NCI-H226 (cell line): ENCODE measurements around the gene PCAT6.
"Not testable (repeated sequence)": the region's sequence is repeated elsewhere in the genome, so short reads cannot be mapped to it uniquely, and the experiment has no call there.

Experiments
- DNase-seq: peaks from one replicate; pipeline ENCODE4 v3.0.0-alpha.2; 2015

The PCAT6 gene

DNA sequence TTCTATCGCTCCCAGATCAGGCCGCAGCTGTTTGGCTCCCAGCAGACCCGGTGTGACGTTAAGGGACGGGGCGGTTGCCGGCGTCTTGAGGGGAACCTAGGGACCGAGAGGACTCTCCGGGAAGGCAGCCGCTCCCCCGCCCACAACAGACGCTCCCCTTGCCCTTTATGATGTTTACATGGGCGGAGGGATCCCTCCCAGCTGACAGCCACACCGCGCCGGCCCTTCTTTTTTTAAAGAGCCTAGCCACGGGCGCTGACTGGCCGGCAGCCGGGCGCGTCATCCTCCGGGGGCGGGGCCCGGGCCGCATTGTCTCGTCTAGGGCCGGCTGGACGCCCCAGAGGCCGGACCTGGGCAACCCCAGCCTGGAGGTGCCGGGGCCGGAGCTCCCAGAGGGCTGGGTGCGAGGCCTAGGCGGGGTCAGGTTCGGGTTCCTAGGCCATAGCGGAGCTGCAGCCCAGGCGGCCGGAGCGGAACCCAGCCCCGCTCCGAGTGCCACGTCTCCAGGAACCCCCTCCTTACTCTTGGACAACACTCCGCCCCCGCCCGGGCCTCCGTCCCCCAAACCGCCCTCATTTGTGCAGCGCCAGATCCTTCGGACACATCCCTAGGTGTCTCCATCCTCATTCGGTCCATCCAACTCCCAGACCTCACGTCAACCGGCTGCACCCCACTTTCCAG is at the start of gene PCAT6:
TSS of gene PCAT6 (plus strand) at position 340 of the 681 bp plus-strand sequence.
- peak; percentile 88 for DNase-seq

DNA sequence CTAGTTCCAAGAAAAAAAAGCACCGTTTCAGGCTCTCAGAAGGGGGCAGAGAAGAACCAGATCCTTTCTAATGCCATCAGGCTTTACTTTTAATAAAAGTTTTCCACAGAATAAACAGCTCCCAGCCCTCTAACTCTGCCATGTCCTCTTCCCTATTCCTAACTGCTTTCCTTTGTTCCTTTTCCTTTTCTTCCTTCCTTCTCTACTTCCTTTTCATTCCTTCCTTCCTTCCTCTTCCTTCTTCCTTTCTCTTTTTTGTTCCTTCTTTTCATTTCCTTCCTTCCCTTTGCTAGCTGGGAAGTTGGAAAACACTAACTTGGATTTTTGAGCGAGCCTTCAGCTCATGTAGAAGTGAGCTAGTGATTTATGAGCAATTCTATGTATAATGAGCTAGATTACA is 48.7 kb upstream of the PCAT6 start:
- no peak for DNase-seq

DNA sequence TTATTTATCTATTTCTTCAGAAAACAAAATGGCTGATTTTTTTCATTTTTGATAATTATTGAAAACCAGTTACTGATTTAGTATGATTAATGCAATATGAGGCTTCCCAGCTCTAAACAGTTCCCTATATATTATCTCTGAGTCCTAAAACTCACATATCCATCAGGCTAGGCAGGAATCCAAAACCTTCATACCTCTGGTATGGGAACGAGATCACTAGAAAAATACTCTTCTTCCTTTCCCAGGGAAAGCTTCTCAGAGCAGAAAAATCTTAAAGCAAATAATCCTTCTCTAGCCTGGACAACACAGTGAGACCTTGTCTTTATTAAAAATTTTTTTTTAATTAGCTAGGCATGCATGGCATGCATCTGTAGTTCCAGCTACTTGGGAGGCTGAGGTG is 45.0 kb upstream of the PCAT6 start:
- DNase-seq, result peak; percentile 14

DNA sequence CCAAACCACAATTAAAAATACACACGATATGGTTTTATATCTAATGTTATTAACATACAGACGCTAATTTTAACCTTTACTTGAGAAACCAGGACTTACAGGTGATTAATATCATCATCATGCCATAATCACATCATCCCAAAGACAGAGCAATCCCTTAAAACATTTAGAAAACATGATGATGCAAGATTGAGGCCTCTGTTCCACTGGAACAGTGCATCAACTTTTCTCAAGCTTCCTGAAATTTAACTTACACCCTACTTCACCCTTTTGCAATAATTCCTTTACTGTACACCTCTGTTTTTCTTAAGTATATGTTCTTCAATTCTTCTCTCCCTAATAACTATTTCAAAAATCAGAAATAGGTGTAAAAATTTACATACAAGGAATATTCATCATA is 40.6 kb upstream of the PCAT6 start:
- DNase-seq, result no peak

DNA sequence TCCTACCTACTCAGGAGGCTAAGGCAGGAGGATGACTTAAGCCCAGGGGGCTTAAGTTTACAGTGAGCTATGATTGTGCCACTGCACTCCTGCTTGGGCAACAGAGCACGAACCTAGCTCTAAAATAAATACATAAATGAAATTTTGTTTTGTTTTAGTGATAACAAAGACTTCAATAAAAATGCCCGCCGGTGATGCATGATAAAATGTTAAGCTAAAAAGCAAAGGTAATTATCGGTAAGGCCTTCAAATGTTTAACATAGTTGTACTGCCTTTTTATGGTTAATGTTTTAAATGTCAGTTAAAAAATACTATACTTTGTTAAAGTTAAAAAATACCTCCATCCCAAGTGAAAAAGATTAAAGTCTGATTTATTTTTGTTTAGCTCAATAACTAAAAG is 29.6 kb upstream of the PCAT6 start:
- no peak for DNase-seq

DNA sequence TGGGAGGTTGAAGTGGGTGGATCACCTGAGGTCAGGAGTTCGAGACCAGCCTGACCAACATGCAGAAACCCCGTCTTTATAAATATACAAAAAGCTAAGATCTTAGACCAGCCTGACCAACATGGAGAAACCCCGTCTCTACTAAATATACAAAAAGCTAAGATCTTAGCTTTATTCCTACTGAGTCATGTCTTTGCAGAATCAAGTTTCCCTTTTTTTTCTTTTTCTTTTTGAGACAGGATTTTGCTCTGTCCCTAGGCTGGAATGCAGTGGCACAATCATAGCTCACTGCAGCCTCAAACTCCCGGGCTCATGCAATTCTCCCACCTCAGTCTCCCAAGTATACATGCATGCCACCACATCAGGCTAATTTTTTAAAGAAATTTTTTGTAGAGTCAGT is 23.9 kb upstream of the PCAT6 start:
- no peak for DNase-seq

DNA sequence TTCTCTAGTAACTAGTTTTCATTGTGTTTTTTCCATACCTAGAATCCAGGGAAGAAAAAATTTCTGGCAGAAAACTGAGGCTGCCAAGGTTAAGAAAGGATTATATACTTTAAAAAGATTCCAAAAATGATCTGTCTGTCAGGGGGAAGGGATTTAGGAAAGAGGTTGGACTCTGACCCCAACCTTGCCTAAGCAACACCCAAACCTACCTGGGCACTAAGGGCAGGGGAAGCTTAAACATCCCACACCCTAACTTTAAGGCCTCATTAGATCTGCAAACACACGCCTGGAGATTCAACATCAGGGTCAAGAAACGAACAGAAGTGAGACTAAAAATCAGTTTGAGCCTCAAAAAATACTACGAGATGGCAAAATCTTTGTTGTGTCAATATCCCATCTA is 22.0 kb upstream of the PCAT6 start:
- no peak for DNase-seq

DNA sequence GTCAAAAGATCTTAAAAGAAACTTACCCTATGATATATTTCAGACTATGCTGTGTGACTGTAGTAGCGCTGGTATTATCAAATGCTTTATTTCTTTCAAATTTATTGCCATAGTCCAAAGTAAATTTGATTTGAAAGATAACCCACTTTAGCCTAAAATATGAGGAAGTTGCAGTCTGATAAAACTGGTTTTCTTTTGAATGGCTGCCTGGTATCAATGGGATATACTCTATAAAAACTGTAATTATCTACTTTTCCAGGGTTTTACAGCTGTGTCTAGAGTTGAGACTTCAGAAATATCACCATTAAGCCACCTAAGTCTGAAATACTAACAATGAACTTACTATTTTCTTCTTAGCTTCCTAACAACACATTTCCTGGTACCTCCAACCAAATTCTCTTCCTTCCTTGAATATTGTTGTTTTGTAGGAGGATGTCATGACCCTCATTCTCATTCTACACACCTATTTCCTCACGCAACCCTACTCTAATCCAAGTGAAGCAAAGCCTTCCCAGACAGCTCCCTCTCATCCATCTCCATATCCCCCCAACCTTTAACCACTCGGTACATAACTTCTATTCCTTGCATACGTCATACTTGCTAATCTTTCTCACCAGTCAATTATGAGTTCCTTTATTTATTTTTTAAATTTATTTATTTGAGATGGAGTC is 19.5 kb upstream of the PCAT6 start:
- no peak for DNase-seq

DNA sequence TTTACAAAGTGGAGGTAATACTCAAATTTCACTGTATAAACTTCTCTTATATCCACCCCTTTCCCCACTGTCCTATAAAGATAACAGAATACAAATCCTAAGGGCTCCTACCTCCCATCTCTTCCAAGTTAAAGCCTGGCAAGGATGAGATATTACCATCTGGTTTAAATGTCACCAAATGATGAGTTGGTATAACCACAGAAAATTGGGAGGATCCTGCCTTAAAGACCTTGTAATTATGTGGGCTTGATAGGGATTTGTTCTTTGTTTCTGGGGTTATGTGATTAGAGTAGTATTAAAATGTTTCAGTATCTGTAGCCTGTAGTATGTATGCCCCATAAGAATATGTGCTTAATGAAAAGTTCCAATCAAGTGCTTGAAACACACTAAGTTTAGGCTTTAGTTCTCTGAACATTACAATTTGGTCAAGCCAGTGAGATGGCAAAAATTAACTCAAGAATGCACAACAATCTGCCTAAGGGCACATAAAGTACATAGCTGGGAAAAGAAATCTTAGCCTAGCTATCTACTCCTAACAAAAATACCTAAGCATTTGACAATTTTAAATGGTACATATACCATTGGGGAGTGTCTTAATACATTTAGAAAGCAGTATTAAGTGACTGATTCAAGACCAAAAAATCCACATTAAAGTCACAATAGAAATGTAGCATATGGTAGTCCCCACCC is 16.6 kb upstream of the PCAT6 start:
- no peak for DNase-seq

DNA sequence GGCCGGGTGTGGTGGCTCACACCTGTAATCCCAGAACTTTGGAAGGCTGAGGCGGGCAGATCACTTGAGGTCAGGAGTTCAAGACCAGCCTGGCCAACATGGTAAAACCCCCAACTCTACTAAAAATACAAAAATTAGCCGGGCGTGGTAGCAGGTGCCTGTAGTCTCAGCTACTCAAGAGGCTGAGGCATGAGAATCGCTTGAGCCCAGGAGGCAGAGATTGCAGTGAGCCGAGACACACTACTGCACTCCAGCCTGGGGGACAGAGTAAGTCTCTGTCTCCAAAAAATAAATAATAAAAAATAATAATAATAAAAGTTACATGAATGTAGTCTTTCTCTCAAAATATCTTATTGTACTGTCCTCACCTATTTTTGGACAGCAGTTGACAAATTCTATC is 15.8 kb upstream of the PCAT6 start:
- not testable (repeated sequence) for DNase-seq

DNA sequence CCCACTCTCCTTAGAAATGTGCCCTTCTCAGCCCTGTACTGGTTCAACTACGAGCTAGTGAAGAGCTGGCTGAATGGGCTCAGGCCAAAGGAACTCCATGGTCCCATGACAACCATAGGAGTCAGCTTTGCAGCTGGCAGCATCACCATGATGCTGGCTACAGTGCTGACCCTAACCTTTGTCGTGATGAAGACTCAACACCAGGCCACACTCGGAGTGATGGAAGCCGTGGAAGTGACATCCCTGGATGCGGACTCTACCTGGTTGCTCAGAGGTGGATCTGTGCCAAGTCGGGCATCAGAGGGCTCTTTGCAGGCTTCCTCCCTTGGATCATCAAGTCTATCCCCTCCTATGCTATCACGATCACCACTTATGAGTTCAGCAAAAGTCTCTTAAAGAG is 14.1 kb upstream of the PCAT6 start:
- DNase-seq, result no peak

DNA sequence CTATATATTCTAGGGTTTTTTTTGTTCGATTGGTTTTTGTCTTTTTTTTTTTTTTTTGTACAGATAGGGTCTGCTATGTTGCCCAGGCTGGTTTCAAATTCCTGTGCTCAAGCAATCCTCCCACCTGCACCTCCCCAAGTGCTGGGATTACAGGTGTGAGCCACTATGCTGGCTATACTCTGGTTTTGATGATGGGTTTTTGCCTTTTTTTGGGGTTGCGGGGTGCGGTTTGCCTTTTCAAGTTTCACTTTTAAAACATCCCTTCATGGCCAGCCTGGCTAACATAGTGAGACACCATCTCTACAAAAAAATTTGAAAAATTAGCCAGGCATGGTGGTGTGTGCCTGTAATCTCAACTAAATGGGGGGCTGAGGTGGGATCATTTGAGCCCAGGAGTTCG is 12.5 kb upstream of the PCAT6 start:
- no peak for DNase-seq

DNA sequence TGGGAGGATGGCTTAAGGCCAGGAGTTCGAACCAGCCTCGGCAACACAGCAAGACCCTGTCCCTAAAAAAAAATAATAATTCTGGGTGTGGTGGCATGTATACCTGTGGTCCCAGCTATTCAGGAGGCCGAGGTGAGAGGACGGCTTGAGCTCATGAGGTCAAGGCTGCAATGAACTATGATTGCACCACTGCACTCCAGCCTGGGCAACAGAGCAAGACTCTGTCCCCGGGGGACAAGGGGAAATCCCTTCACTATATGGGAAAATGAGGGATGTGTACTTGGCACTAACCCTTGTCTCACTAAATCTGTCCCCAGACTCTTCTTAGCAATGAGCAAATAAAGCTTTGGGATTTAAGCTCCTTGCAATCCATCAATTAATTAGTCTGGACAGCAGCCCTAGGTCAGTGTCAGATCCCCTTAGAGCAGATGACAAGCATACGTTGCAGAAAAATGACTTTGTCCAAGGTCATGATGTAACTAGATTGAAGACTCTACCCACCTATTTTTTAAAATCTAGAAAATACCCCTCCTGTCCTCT is 11.9 kb upstream of the PCAT6 start:
- DNase-seq, result no peak

DNA sequence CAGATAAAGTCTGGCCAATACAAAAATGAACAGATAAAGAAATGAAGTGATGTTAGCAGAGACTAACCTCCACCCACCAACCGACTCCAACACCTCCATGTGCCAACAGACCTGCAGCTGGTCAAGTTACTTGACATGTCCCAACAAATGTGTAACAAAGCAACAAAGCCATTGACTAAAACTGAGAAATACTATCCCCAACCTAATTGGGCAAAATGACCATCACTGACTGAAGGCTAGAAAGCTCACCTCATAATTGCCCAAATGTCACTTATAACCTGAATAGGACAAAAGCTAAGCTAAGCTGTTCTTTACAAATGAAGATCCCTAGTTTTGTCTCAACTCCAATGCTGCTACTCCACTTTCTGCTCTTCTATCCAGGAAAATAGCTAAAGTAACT is 10.0 kb upstream of the PCAT6 start:
- no peak for DNase-seq

DNA sequence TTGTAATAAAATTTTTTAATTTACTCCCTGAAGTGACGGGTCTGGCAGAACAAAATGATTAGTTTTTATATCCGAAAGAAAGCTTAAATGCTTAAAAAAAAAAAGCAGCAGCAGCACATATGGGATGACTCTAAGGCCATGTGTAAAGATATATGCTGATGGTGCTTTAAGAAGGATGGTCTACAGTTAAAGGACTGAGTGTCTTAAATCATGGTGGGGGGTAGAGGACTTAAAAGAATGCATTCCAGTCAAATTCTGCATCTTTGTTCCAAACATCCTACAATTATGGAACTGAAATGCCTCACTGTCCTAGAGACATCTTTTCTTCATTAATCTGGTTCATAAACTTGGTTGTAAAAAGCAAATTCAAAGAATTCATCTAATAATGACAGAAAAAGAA is 9.6 kb upstream of the PCAT6 start:
- no peak for DNase-seq

DNA sequence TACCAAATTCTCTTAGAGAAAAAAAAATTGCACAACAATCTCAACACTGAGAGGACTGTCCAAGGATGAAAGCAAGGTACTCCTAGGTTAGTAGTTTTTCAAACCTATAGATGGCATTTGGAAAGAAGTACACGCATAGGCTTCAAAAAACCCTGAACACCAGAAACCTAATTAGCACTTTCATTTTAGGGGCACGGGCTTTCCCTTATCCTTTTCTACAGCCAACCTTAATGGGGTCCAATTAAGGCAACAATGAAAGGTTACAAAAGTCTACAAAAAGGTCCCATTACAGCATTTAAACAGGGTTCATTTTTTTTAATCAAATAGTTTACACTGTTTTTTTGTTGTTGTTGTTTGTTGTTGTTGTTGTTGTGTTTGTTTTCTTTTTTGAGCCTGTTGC is 8.7 kb upstream of the PCAT6 start:
- DNase-seq, result no peak

DNA sequence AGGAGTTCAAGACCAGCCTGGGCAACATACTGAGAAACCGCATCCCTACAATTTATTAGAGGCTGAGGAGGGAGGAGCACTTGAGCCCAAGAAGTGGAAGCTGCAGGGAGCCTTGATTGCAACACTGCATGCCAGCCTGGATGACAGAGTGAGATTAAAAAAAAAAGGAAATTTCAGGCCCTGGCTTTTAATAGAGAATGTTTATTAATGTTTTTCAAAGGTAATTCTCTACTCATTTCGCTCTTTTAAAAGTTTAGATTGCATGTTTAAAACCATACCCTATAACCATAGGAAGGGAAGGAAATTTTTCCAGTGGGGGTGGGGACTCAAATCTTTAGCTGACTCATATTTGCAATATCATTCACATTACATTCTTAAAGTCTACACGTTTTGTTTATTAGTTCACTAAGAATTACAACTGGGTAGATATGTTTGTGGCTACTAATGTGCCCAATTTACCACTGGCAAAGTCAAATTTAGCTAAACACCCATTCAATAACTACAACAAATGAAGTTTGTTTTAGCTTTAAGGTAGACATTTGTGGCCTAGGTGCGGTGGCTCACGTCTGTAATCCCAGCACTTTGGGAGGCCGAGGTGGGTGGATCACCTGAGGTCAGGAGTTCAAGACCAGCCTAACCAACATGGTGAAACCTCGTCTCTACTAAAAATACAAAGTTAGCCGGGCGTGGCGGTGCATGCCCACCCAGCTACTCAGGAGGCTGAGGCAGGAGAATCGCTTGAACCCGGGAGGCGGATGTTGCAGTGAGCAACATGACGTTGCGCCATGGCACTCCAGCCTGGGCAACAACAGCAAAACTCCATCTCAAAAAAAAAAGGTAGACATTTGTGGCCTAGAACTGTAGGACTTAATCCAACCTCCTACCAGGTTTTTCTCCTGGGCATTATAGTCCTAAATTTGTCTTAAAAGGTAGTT is 7.5 kb upstream of the PCAT6 start:
- peak; percentile 73 for DNase-seq

DNA sequence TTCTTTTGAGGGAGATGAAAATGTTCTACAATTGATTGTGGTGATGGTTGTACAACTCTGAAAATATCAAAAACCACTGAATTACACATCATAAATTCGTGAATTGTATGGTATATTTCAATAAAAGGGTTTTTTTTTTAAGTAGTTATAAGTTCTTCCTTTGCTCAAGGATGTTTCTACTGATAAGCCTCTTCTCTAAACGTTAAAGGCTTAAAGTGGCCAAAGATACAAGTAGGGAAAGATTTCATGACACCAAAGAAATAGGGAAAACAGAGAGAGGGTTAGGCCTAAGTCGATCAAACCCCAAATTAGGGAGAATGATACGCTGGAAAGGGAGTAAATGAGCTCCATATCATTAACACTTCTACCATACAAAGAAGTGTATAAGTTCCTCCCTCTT is 6.6 kb upstream of the PCAT6 start:
- DNase-seq, result no peak

DNA sequence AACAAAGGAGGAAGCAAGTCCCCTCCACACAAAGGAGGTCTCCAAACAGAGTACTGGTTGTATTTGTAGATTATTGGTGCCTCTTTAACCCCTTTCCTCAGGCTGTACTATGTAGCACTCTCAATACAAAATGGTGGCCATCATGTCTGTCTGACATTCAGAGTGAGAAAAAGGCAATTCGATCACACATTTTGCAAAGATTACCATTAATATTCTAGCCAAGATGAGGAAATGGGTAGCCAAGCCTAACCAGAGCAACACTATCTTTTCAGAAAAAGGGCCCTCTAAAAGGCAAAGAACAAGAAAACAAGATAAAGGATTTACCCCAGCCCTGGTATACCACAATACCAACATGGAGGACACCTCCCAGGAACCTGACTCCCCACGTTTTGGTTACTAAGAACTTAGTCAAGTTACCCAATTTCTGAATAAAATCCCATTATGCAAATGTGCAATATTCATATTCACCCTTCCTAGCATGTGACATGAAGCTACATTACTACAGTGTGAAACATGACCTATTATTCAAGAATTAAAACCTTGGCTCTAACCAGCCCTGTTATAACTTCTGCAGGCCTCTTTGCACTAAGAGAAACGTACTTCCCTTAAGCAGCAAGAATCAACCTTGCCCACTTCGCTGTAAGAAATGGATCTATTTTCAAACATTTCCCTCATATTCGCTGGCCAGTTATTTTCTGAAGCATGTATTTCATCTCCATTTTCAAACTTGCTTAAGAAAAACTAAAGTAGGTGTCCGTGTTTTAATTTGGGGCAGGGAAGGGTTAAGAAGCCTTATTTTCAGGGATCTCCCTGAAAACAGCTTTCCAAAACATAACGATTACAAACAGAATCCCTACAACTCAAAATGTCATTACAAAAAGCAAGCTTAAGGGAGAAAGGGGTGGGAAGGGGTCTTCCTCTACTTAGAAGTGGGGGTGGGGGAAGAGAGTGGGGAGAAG is 4.6 kb upstream of the PCAT6 start:
- DNase-seq, result no peak

DNA sequence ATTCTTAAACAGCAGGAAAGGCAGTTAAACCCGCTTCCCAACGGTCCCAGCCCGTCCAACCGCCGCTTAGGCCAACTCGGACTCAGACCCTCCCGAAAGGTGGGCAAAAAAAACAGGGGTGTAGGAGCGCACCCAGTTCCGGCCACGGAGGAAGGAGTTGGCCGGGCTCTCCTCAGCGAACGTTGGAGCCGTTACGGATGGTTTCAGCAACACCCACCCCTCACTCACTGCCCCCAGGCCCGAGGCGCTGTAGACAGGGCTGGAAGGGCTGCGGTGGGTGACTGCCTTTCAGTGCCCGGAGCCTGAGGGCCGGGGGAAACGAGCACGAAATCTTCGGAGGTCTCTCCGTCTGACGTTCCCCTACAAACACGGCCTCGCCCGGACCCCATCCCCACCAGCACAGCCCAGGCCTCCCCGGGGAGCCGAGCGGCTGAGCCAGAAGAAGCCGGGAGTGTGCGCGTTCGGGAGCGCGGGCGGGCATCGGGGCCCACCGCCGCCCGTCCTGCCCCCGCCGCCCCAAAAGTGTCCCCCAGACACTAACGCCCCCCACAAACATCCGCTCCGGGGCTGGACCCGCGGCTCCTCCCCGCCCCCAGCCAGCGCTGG is 3.8 kb upstream of the PCAT6 start:
- no peak for DNase-seq

DNA sequence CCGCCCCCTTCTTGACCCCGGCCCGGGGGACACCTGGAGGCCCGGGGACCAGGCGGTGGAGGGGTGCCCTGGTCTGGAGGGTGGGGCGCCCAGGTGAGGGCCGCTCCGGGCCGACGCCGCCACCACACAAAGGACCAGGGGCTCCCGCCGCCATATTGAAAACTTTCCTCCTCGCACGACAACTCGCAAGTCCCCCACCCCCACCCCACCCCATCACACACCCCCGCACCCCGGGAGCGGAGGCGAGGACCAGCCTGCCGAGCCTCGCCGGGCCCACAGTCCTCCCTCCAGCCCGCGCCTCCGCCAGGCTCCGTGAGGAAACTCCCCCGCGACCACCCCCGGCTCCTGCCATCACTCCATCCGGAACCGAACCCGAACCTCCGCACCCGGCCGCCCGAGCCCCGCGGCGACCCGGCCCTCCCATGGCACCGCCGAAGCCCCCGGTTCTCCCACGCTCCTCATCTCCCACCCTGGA is 3.3 kb upstream of the PCAT6 start:
- no peak for DNase-seq
